PC-9 (cell line): Measurements from ENCODE around the gene LRSAM1. TPM values are rescaled to one million over a fixed set of nuclear protein-coding genes. Genes with fewer than 3 reads are reported as not detected.

ENCODE experiments used
- BruUV-seq: library from RNA; stranded (reverse); fragments of 400-500 nt; replicated peaks from 2 replicates; lab custom pipeline; 2021; lab: Mats Ljungman, UMichigan
- CTCF ChIA-PET: fragments of 300-600 bp; sonication (Branson Sonifier 250); formaldehyde crosslinking; loops from one replicate; lab custom pipeline; 2022; ENCODE audit warnings: antibody characterized with exemption; lab: Charles Lee
- POLR2A ChIA-PET: fragments of 300-600 bp; sonication (Branson Sonifier 250); formaldehyde crosslinking; loops from one replicate; lab custom pipeline; 2022; ENCODE audit warnings: antibody characterized with exemption; ENCODE audit not compliant: unreplicated experiment; lab: Charles Lee
- DNase-seq, 2 experiments: peaks; one replicate each; pipeline versions ENCODE4 v3.0.0 to v3.0.0-alpha.2; 2015 to 2022; ENCODE audit warnings: mixed read lengths in 1 of 2
- H2AFZ ChIP-seq: fragments of 200-600 bp; sonication (generic); 2 replicates; pipeline ENCODE4 v1.8.1; 2017; ENCODE audit warnings: antibody characterized with exemption
- H3F3A ChIP-seq: fragments of 200-600 bp; sonication (generic); 2 replicates; pipeline ENCODE4 v1.8.1; 2017; ENCODE audit warnings: antibody characterized with exemption, mild to moderate bottlenecking, low read depth; ENCODE audit not compliant: insufficient read depth
- H3K27ac ChIP-seq: fragments of 200-600 bp; sonication (generic); 2 replicates; pipeline ENCODE4 v1.6.1; 2016; ENCODE audit warnings: mixed run types
- H3K27me3 ChIP-seq: fragments of 200-600 bp; sonication (generic); 2 replicates; pipeline ENCODE4 v1.6.1; 2016; ENCODE audit warnings: low read depth, mixed run types; ENCODE audit not compliant: insufficient read depth
- H3K36me3 ChIP-seq: fragments of 200-600 bp; sonication (generic); 2 replicates; pipeline ENCODE4 v1.6.1; 2016; ENCODE audit warnings: low read depth, mixed run types
- H3K4me1 ChIP-seq: fragments of 200-600 bp; sonication (generic); replicated peaks from 2 replicates; pipeline ENCODE4 v1.6.1; 2016; ENCODE audit warnings: mixed run types; ENCODE audit not compliant: insufficient read depth
- H3K4me2 ChIP-seq: fragments of 200-600 bp; sonication (generic); 2 replicates; pipeline ENCODE4 v1.6.1; 2017; ENCODE audit warnings: mixed run types
- H3K4me3 ChIP-seq: fragments of 200-600 bp; sonication (generic); 2 replicates; pipeline ENCODE4 v1.6.1; 2016; ENCODE audit warnings: mixed run types
- H3K79me2 ChIP-seq: fragments of 200-600 bp; sonication (generic); 2 replicates; pipeline ENCODE4 v1.6.1; 2017; ENCODE audit warnings: low read depth, mixed run types
- H3K9me2 ChIP-seq: fragments of 200-600 bp; sonication (generic); 2 replicates; pipeline ENCODE4 v1.8.1; 2017; ENCODE audit warnings: mild to moderate bottlenecking; ENCODE audit not compliant: insufficient read depth
- H3K9me3 ChIP-seq: fragments of 200-600 bp; sonication (generic); 2 replicates; pipeline ENCODE4 v1.8.1; 2016; ENCODE audit warnings: low read depth; ENCODE audit not compliant: insufficient read depth
- H4K20me1 ChIP-seq: fragments of 200-600 bp; sonication (generic); 2 replicates; pipeline ENCODE4 v1.8.1; 2017; ENCODE audit not compliant: insufficient read depth
- EZH2 ChIP-seq: fragments of 200-600 bp; sonication (generic); IDR thresholded peaks from 2 replicates; pipeline ENCODE4 v1.8.0; 2017; ENCODE audit warnings: antibody characterized with exemption, low read depth
- intact Hi-C: fragments of 100-400 bp; cut with micrococcal nuclease; formaldehyde crosslinking; loops from one replicate; pipeline ENCODE4 v1.10.0; 2022; ENCODE audit not compliant: unreplicated experiment
- total RNA-seq: library from RNA; stranded (reverse); gene quantifications from 2 replicates; pipeline ENCODE4 v1.2.3, GENCODE V29; 2021
- TF ChIP-seq, protein P1 (sequence below): fragments of 200-600 bp; sonication (generic); conservative IDR thresholded peaks from 2 replicates; pipeline ENCODE4 v1.6.1; 2017; ENCODE audit warnings: mixed run types, antibody characterized with exemption, mild to moderate bottlenecking, moderate library complexity

The LRSAM1 gene
- total RNA-seq, 1 experiment from 2014 or later: 44.0 TPM

DNA sequence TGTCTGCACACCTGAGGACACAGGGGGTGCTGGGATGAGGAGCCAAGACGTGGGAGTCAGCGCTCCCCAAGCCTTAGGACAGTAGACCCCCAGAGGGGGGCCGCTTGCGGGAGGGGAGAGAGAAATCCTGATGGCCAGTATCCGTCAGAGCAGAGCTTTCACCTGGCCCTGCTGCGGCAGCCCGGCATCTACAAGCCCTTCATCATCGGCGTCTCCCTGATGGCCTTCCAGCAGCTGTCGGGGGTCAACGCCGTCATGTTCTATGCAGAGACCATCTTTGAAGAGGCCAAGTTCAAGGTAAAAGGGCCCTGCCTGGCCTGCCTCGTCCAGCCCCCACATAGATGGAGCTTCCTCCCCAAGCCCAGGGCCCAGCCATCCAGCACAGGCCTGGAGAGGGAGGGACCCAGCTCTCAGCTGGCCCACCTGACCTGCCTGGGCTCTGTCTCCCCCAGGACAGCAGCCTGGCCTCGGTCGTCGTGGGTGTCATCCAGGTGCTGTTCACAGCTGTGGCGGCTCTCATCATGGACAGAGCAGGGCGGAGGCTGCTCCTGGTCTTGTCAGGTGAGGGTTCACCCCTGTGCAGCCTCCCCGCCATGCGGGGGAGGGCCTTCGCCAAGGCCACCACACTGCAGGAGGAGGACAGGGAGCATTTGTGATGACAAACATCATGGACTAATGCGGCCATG is 47.7 kb upstream of the LRSAM1 start:
- intact Hi-C loops: no loop called here
- BruUV-seq: no TSS peak
- TF ChIP-seq, protein P1, sequence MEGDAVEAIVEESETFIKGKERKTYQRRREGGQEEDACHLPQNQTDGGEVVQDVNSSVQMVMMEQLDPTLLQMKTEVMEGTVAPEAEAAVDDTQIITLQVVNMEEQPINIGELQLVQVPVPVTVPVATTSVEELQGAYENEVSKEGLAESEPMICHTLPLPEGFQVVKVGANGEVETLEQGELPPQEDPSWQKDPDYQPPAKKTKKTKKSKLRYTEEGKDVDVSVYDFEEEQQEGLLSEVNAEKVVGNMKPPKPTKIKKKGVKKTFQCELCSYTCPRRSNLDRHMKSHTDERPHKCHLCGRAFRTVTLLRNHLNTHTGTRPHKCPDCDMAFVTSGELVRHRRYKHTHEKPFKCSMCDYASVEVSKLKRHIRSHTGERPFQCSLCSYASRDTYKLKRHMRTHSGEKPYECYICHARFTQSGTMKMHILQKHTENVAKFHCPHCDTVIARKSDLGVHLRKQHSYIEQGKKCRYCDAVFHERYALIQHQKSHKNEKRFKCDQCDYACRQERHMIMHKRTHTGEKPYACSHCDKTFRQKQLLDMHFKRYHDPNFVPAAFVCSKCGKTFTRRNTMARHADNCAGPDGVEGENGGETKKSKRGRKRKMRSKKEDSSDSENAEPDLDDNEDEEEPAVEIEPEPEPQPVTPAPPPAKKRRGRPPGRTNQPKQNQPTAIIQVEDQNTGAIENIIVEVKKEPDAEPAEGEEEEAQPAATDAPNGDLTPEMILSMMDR: no peak
- TF ChIP-seq EZH2: no peak
- H4K20me1 ChIP-seq: no peaks in the 10 kb centered on the region
- H3K9me2 ChIP-seq: no peaks in the 10 kb centered on the region
- no peak for DNase-seq
- H3K9me3 ChIP-seq: no peaks in the 10 kb centered on the region
- ChIA-PET POLR2A (no interaction called here), CTCF (no interaction called here)
- H3K36me3 ChIP-seq: no peaks in the 10 kb centered on the region
- H3K4me1 ChIP-seq: no peaks in the 10 kb centered on the region
- no peak overlapping the region for H3K4me2 ChIP-seq
- H3K27me3 ChIP-seq: no peaks in the 10 kb centered on the region
- no peaks in the 10 kb centered on the region for H3K79me2 ChIP-seq
- no peak overlapping the region for H3K4me3 ChIP-seq
- H3K27ac ChIP-seq: no peak overlapping the region
- no peak overlapping the region for H2AFZ ChIP-seq
- H3F3A ChIP-seq: no peaks in the 10 kb centered on the region

DNA sequence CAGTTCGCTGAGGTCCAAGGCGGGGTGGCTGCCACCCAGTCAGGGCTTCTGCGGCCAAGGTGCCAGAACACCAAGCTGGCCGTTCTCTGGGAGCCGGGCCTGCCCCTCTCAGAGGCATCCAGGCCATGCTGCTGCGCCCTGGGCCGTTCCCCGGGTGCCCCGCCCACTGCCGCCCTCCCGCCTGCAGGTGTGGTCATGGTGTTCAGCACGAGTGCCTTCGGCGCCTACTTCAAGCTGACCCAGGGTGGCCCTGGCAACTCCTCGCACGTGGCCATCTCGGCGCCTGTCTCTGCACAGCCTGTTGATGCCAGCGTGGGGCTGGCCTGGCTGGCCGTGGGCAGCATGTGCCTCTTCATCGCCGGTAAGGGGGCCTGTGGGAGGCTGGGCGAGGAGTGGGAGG is 46.7 kb upstream of the LRSAM1 start:
- Histone ChIP-seq H3K79me2 (no peaks in the 10 kb centered on the region), H3K27ac (no peak overlapping the region), H3K27me3 (no peaks in the 10 kb centered on the region), H3K36me3 (no peaks in the 10 kb centered on the region), H3F3A (no peaks in the 10 kb centered on the region), H2AFZ (no peak overlapping the region), H4K20me1 (no peaks in the 10 kb centered on the region), H3K4me3 (no peak overlapping the region), H3K4me2 (no peak overlapping the region), H3K9me2 (no peaks in the 10 kb centered on the region), H3K4me1 (no peaks in the 10 kb centered on the region), H3K9me3 (no peaks in the 10 kb centered on the region)
- BruUV-seq: no TSS peak
- TF ChIP-seq EZH2: no peak
- TF ChIP-seq, protein P1: no peak
- CTCF ChIA-PET: no interaction called here
- POLR2A ChIA-PET: no interaction called here
- intact Hi-C loops: no loop called here
- DNase-seq: no peak

DNA sequence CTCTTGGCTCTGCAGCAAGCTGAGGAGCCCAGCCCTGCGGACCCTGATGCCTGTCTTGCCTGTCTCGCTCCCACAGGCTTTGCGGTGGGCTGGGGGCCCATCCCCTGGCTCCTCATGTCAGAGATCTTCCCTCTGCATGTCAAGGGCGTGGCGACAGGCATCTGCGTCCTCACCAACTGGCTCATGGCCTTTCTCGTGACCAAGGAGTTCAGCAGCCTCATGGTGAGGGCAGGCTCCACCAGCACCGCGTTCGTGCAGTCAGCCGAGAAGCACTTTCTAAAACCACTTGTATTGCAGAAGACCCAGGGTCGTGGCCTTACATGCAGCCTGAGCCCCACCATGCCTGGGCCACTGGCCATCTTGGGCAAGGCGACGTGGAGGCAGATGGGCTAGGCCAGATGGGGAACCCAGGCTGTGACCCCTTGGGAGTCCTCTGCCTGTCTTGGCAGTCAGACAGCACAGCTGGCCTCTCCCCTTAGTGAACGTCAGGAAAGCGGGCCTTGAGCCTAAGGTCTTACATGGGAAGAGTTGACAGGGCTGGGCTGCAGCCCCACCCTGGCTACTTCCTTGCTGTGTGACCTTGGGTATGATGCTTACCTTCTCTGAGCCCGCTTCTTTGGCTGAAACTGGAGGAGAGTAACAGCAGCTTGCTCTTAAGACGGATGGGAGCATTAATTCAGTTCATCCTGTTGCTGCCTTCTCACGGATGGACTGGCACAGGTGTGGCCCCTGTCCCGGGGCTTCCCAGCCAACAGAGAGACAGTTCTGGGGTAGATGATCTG is 45.8 kb upstream of the LRSAM1 start:
- H3K27me3 ChIP-seq: no peaks in the 10 kb centered on the region
- ChIA-PET CTCF (no interaction called here), POLR2A (no interaction called here)
- no peaks in the 10 kb centered on the region for H3K4me1 ChIP-seq
- H3K4me2 ChIP-seq: no peak overlapping the region
- no peaks in the 10 kb centered on the region for H3K9me2 ChIP-seq
- no peak overlapping the region for H3K27ac ChIP-seq
- TF ChIP-seq EZH2: no peak
- TF ChIP-seq, protein P1: no peak
- intact Hi-C loops: no loop called here
- H3K9me3 ChIP-seq: no peaks in the 10 kb centered on the region
- no TSS peak for BruUV-seq
- H3K79me2 ChIP-seq: no peaks in the 10 kb centered on the region
- no peaks in the 10 kb centered on the region for H3F3A ChIP-seq
- no peaks in the 10 kb centered on the region for H3K36me3 ChIP-seq
- no peaks in the 10 kb centered on the region for H4K20me1 ChIP-seq
- H3K4me3 ChIP-seq: no peak overlapping the region
- no peak for DNase-seq
- no peak overlapping the region for H2AFZ ChIP-seq
